GM21786 (cell line): ENCODE measurements around the gene CFAP46.
"Not testable (repeated sequence)": the region's sequence is repeated elsewhere in the genome, so short reads cannot be mapped to it uniquely, and the experiment has no call there.

ENCODE experiments used
- ATAC-seq: cut with Tn5 transposase; IDR thresholded peaks from one replicate; pipeline ENCODE4 v1.9.1; 2021; ENCODE audit not compliant: unreplicated experiment

The CFAP46 gene

GRCh38 chr10:132793213-132793612 lies 149.2 kb downstream of the CFAP46 start:
- no peak for ATAC-seq

- ATAC-seq = no peak
Measured at GRCh38 chr10:132792796-132793195, 149.6 kb downstream of the CFAP46 start.

- not testable (repeated sequence) for ATAC-seq
Measured at GRCh38 chr10:132792099-132792498, 150.3 kb downstream of the CFAP46 start.

- ATAC-seq = no peak
Measured at GRCh38 chr10:132790934-132791829, 151.2 kb downstream of the CFAP46 start.

- ATAC-seq = no peak
Measured at GRCh38 chr10:132790470-132790869, 151.9 kb downstream of the CFAP46 start.

- no peak for ATAC-seq
Measured at GRCh38 chr10:132789659-132790148, 152.7 kb downstream of the CFAP46 start.

GRCh38 chr10:132788831-132789219 lies 153.5 kb downstream of the CFAP46 start:
- ATAC-seq = no peak

GRCh38 chr10:132788180-132788830 lies 154.1 kb downstream of the CFAP46 start:
- ATAC-seq = no peak

- no peak for ATAC-seq
Measured at GRCh38 chr10:132787495-132788179, 154.7 kb downstream of the CFAP46 start.

- ATAC-seq = no peak
Measured at GRCh38 chr10:132786884-132787494, 155.4 kb downstream of the CFAP46 start.

GRCh38 chr10:132786476-132786883 lies 155.9 kb downstream of the CFAP46 start:
- no peak for ATAC-seq

- no peak for ATAC-seq
Measured at GRCh38 chr10:132785723-132786475, 156.5 kb downstream of the CFAP46 start, which contains the start of gene NKX6-2. Gene NKX6-2 (minus strand): TSS chr10:132786147. CDS start chr10:132785948, 199 bp downstream.

- no peak for ATAC-seq
Measured at GRCh38 chr10:132784866-132785722, 157.3 kb downstream of the CFAP46 start.

GRCh38 chr10:132783940-132784865 lies 158.2 kb downstream of the CFAP46 start:
- no peak for ATAC-seq

- no peak for ATAC-seq
Measured at GRCh38 chr10:132783165-132783939, 159.0 kb downstream of the CFAP46 start.

GRCh38 chr10:132781556-132781955 lies 160.8 kb downstream of the CFAP46 start:
- ATAC-seq = no peak

- ATAC-seq = no peak
Measured at GRCh38 chr10:132780356-132780755, 162.0 kb downstream of the CFAP46 start.
